Esophagus (tissue), 2 donors: ENCODE data around the gene NBL1. TPM values are rescaled to one million over a fixed set of nuclear protein-coding genes. Genes with fewer than 3 reads are reported as not detected.

Source experiments
- H3K27ac ChIP-seq, 2 donors: one replicate each; pipeline ENCODE4 v1.5.1; 2013; ENCODE audit warnings: low read depth in 2 of 2, mild to moderate bottlenecking in 2 of 2, inconsistent platforms in 1 of 2, low read length in 1 of 2, moderate library complexity in 1 of 2
- H3K27me3 ChIP-seq, 2 donors: one replicate each; pipeline ENCODE4 v1.6.1; 2013; ENCODE audit warnings: low read length in 2 of 2, control low read depth in 1 of 2, mild to moderate bottlenecking in 1 of 2; ENCODE audit not compliant: insufficient read depth in 2 of 2, control insufficient read depth in 1 of 2
- H3K36me3 ChIP-seq, 2 donors: one replicate each; pipeline ENCODE4 v1.6.1; 2013; ENCODE audit warnings: low read length in 1 of 2; ENCODE audit not compliant: control insufficient read depth in 2 of 2, insufficient read depth in 2 of 2
- H3K4me1 ChIP-seq, 2 donors: one replicate each; pipeline ENCODE4 v1.6.1; 2013; ENCODE audit warnings: low read length in 1 of 2; ENCODE audit not compliant: control insufficient read depth in 2 of 2, insufficient read depth in 2 of 2
- H3K4me3 ChIP-seq, 2 donors: one replicate each; pipeline ENCODE4 v1.5.1; 2013; ENCODE audit warnings: low read length in 2 of 2, mild to moderate bottlenecking in 2 of 2, low read depth in 1 of 2, moderate library complexity in 1 of 2
- H3K9me3 ChIP-seq, 2 donors: one replicate each; pipeline ENCODE4 v1.6.1; 2013; ENCODE audit warnings: mild to moderate bottlenecking in 2 of 2, low read depth in 1 of 2, low read length in 1 of 2, moderate library complexity in 1 of 2; ENCODE audit not compliant: control insufficient read depth in 2 of 2, insufficient read depth in 1 of 2
- WGBS, 2 donors: extraction: QIAGEN DNeasy Blood & Tissue Kit; methylation state at CpG; one replicate each; pipeline ENCODE4 v1.1.7; 2013; 5-methylcytosine and 5-hydroxymethylcytosine counted together
- polyA plus RNA-seq, 2 donors: library from polyadenylated mRNA; stranded (reverse); fragments of 200-250 nt; gene quantifications; one replicate each; pipeline ENCODE4 v1.2.3, GENCODE V29; 2013
- donor health status: healthy with polysubstance abuse.
- donor health status: Bipolar disorder and iron deficiency.

NBL1 gene
- polyA plus RNA-seq, 2 donors, result 91.7 to 111 TPM

GRCh38 chr1:19676438-19676922 lies 32.4 kb downstream of the NBL1 start:
- Histone ChIP-seq H3K4me3 (no peak overlapping the region), H3K4me1 (peaks cover 0 to 2% of the 10 kb centered on the region in 2 donors), H3K36me3 (no peaks in the 10 kb centered on the region), H3K27me3 (no peaks in the 10 kb centered on the region), H3K9me3 (no peaks in the 10 kb centered on the region), H3K27ac (no peak overlapping the region)
- 17 to 24% methylated on average over 13 of the region's 13 CpGs for WGBS, 2 donors

- no peak overlapping the region for H3K27ac ChIP-seq
- no peak overlapping the region for H3K4me3 ChIP-seq
- H3K4me1 ChIP-seq, result peaks cover 0 to 2% of the 10 kb centered on the region in 2 donors
- H3K36me3 ChIP-seq, result peaks cover 0 to 8% of the 10 kb centered on the region in 2 donors
- H3K9me3 ChIP-seq, result no peaks in the 10 kb centered on the region
- WGBS, 2 donors, result 59 to 66% methylated on average over 11 of the region's 11 CpGs
- no peaks in the 10 kb centered on the region for H3K27me3 ChIP-seq
Measured at GRCh38 chr1:19678493-19678892, 34.4 kb downstream of the NBL1 start.

DNA sequence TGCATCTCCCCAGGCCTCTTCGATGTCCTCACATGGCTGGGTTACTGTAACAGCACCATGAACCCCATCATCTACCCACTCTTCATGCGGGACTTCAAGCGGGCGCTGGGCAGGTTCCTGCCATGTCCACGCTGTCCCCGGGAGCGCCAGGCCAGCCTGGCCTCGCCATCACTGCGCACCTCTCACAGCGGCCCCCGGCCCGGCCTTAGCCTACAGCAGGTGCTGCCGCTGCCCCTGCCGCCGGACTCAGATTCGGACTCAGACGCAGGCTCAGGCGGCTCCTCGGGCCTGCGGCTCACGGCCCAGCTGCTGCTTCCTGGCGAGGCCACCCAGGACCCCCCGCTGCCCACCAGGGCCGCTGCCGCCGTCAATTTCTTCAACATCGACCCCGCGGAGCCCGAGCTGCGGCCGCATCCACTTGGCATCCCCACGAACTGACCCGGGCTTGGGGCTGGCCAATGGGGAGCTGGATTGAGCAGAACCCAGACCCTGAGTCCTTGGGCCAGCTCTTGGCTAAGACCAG lies 34.9 kb downstream of the NBL1 start:
- no peaks in the 10 kb centered on the region for H3K27me3 ChIP-seq
- H3K27ac ChIP-seq, result no peak overlapping the region
- no peak overlapping the region for H3K4me3 ChIP-seq
- peaks cover 0 to 2% of the 10 kb centered on the region in 2 donors for H3K4me1 ChIP-seq
- no peaks in the 10 kb centered on the region for H3K9me3 ChIP-seq
- peaks cover 0 to 8% of the 10 kb centered on the region in 2 donors for H3K36me3 ChIP-seq
- 90 to 93% methylated on average over 29 to 34 of the region's 34 CpGs for WGBS, 2 donors

DNA sequence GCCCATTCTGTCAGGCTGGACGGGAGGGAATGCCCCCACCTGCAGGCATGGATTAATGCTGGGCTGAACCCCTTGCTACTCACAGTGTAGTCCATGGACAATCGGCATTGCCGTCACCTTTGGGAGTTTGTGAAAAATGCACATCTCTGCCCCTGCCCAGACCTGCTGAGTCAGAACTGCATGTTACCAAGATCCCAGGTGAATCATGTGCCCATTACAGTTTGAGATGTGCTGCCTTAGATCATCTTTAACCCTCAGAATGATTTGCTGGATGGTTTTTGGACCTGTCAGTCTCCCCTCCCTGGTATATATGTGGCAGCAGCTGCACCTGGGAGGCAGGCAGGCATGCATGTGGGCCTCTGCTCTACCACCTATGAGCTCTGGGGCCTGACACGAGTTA lies 35.6 kb downstream of the NBL1 start:
- H3K27ac ChIP-seq, result no peak overlapping the region
- no peaks in the 10 kb centered on the region for H3K27me3 ChIP-seq
- H3K9me3 ChIP-seq, result no peaks in the 10 kb centered on the region
- no peak overlapping the region for H3K4me3 ChIP-seq
- WGBS, 2 donors, result 75 to 76% methylated on average over 4 of the region's 4 CpGs
- peaks cover 0 to 2% of the 10 kb centered on the region in 2 donors for H3K4me1 ChIP-seq
- peaks cover 0 to 8% of the 10 kb centered on the region in 2 donors for H3K36me3 ChIP-seq

- H3K27me3 ChIP-seq, result no peaks in the 10 kb centered on the region
- H3K27ac ChIP-seq, result no peak overlapping the region
- no peak overlapping the region for H3K4me3 ChIP-seq
- peaks cover 0 to 8% of the 10 kb centered on the region in 2 donors for H3K36me3 ChIP-seq
- WGBS, 2 donors, result 80 to 82% methylated on average over 7 of the region's 7 CpGs
- no peaks in the 10 kb centered on the region for H3K9me3 ChIP-seq
- H3K4me1 ChIP-seq, result peaks cover 0 to 2% of the 10 kb centered on the region in 2 donors
Measured at GRCh38 chr1:19680644-19681043, 36.5 kb downstream of the NBL1 start.

DNA sequence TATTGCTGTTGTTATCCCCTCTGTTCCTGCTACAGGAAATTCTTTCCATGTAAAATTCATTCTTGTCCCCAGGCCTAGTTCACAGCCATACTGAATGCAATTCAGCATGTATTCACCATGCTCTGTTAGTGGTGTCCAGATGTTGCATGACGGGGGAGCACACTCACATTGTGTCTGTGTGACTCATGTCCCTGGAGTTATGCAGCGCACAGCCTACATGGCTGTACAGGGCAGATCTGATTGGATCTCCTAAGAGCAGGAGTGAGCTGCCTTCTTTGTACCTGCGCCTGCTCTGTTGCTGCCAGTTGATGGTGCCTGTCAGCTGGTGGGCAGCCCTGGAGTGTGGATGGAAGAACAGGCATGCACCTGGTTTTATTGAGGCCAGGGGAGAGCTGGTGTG lies 38.1 kb downstream of the NBL1 start:
- Histone ChIP-seq H3K27ac (no peak overlapping the region), H3K4me3 (no peak overlapping the region), H3K36me3 (peaks cover 0 to 10% of the 10 kb centered on the region in 2 donors), H3K27me3 (no peaks in the 10 kb centered on the region), H3K4me1 (no peaks in the 10 kb centered on the region), H3K9me3 (no peaks in the 10 kb centered on the region)
- 89 to 92% methylated on average over 3 of the region's 3 CpGs for WGBS, 2 donors

DNA sequence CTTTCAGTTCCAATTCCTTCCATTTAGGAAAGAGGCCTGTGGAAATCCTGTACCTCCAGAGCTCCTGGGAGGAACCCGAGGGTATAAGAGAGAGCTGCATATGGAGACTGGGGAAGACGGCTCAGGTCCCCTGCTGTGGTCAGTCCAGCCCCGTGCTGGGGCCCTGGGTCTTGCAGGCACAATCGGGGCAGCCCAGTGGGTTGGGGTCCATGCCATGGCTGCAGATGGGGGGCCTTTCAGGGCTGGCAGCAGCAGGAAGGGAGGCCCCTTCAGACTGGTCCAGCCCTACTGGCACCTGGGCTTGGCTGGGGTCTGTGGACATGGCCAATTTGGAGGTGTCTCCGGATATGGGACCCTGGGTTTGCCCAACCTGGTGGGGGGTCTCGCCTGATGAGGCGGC lies 38.8 kb downstream of the NBL1 start:
- Histone ChIP-seq H3K27ac (no peak overlapping the region), H3K4me3 (no peak overlapping the region), H3K9me3 (no peaks in the 10 kb centered on the region), H3K4me1 (no peaks in the 10 kb centered on the region), H3K36me3 (peaks cover 1 to 15% of the 10 kb centered on the region in 2 donors), H3K27me3 (no peaks in the 10 kb centered on the region)
- WGBS, 2 donors, result 81 to 87% methylated on average over 7 of the region's 7 CpGs

GRCh38 chr1:19683351-19683750 lies 39.2 kb downstream of the NBL1 start:
- Histone ChIP-seq H3K4me1 (no peaks in the 10 kb centered on the region), H3K9me3 (no peaks in the 10 kb centered on the region), H3K36me3 (peaks cover 3 to 15% of the 10 kb centered on the region in 2 donors), H3K27ac (no peak overlapping the region), H3K4me3 (no peak overlapping the region), H3K27me3 (no peaks in the 10 kb centered on the region)
- WGBS, 2 donors, result 85 to 90% methylated on average over 8 of the region's 8 CpGs

GRCh38 chr1:19684677-19685076 lies 40.6 kb downstream of the NBL1 start:
- 90 to 97% methylated on average over 2 of the region's 2 CpGs for WGBS, 2 donors
- Histone ChIP-seq H3K27me3 (no peaks in the 10 kb centered on the region), H3K4me3 (no peak overlapping the region), H3K36me3 (peaks cover 6 to 22% of the 10 kb centered on the region in 2 donors), H3K27ac (no peak overlapping the region), H3K9me3 (no peaks in the 10 kb centered on the region), H3K4me1 (no peaks in the 10 kb centered on the region)

- Histone ChIP-seq H3K27me3 (no peaks in the 10 kb centered on the region), H3K27ac (no peak overlapping the region), H3K4me1 (no peaks in the 10 kb centered on the region), H3K9me3 (no peaks in the 10 kb centered on the region), H3K36me3 (peaks cover 6 to 26% of the 10 kb centered on the region in 2 donors), H3K4me3 (no peak overlapping the region)
- WGBS, 2 donors, result 82 to 85% methylated on average over 9 of the region's 9 CpGs
Measured at GRCh38 chr1:19685994-19686393, 41.9 kb downstream of the NBL1 start.
